ENCODE results near the gene MYO3B.
"Not testable (repeated sequence)": the region's sequence is repeated elsewhere in the genome, so short reads cannot be mapped to it uniquely, and the experiment has no call there.

Gene MYO3B

GRCh38 chr2:170605862-170606261, 427.9 kb downstream of the MYO3B start:
- H3K79me2 ChIP-seq (ENCODE audit: insufficient read depth, low read length), result no peaks in the 10 kb centered on the region
- no peak overlapping the region for H2AFZ ChIP-seq (ENCODE audit: low read depth, low read length, severe bottlenecking)
- H3K9ac ChIP-seq (ENCODE audit: low read length), result no peak overlapping the region
- no peaks in the 10 kb centered on the region for H3K36me3 ChIP-seq (ENCODE audit: low read length)
- H3K9me3 ChIP-seq (ENCODE audit: insufficient read depth, low read length), result no peaks in the 10 kb centered on the region
- no peak overlapping the region for H3K4me3 ChIP-seq (ENCODE audit: insufficient read depth, low read length, poor library complexity, severe bottlenecking)
- H3F3A ChIP-seq (ENCODE audit: insufficient read depth), result no peaks in the 10 kb centered on the region
- no peak overlapping the region for H3K27ac ChIP-seq (ENCODE audit: low read depth, low read length)
- no peaks in the 10 kb centered on the region for H3K27me3 ChIP-seq (ENCODE audit: low read length)
- no peak overlapping the region for H3K4me2 ChIP-seq (ENCODE audit: low read depth, low read length, poor library complexity, severe bottlenecking)
- no peak for TF ChIP-seq CTCF (IDR thresholded peaks at IDR 0.05; ENCODE audit: insufficient read depth, low read length, poor library complexity, severe bottlenecking)
- TF ChIP-seq EZH2phosphoT487 (conservative IDR thresholded peaks at IDR 0.05; ENCODE audit: low read length), result no peak
- H3K9me2 ChIP-seq (replicated peaks; ENCODE audit: insufficient read depth, low read length), result no peaks in the 10 kb centered on the region
- H4K20me1 ChIP-seq (ENCODE audit: low read depth, low read length), result no peaks in the 10 kb centered on the region

GRCh38 chr2:170607171-170607570, 429.2 kb downstream of the MYO3B start:
- no peaks in the 10 kb centered on the region for H3F3A ChIP-seq (ENCODE audit: insufficient read depth)
- no peak overlapping the region for H3K4me2 ChIP-seq (ENCODE audit: low read depth, low read length, poor library complexity, severe bottlenecking)
- TF ChIP-seq CTCF (IDR thresholded peaks at IDR 0.05; ENCODE audit: insufficient read depth, low read length, poor library complexity, severe bottlenecking) (no peak), EZH2phosphoT487 (conservative IDR thresholded peaks at IDR 0.05; ENCODE audit: low read length) (no peak)

GRCh38 chr2:170610615-170611014, 432.7 kb downstream of the MYO3B start:
- Histone ChIP-seq H3K27ac (ENCODE audit: low read depth, low read length) (no peak overlapping the region), H3K36me3 (ENCODE audit: low read length) (no peaks in the 10 kb centered on the region), H2AFZ (ENCODE audit: low read depth, low read length, severe bottlenecking) (no peak overlapping the region)

More at GRCh38 chr2:170607171-170607570, 429.2 kb downstream of the MYO3B start:
- no peak overlapping the region for H3K9ac ChIP-seq (ENCODE audit: low read length)
- H3K27ac ChIP-seq (ENCODE audit: low read depth, low read length), result no peak overlapping the region
- no peaks in the 10 kb centered on the region for H3K27me3 ChIP-seq (ENCODE audit: low read length)
- H4K20me1 ChIP-seq (ENCODE audit: low read depth, low read length), result no peaks in the 10 kb centered on the region
- H3K79me2 ChIP-seq (ENCODE audit: insufficient read depth, low read length), result no peaks in the 10 kb centered on the region
- H3K9me2 ChIP-seq (replicated peaks; ENCODE audit: insufficient read depth, low read length), result no peaks in the 10 kb centered on the region
- H3K9me3 ChIP-seq (ENCODE audit: insufficient read depth, low read length), result no peaks in the 10 kb centered on the region
- H3K4me3 ChIP-seq (ENCODE audit: insufficient read depth, low read length, poor library complexity, severe bottlenecking), result no peak overlapping the region
- no peak overlapping the region for H2AFZ ChIP-seq (ENCODE audit: low read depth, low read length, severe bottlenecking)
- no peaks in the 10 kb centered on the region for H3K36me3 ChIP-seq (ENCODE audit: low read length)

GRCh38 chr2:170618948-170619347, 441.0 kb downstream of the MYO3B start:
- H3K9ac ChIP-seq (ENCODE audit: low read length); H4K20me1 ChIP-seq (ENCODE audit: low read depth, low read length); H2AFZ ChIP-seq (ENCODE audit: low read depth, low read length, severe bottlenecking); H3K36me3 ChIP-seq (ENCODE audit: low read length); H3K27me3 ChIP-seq (ENCODE audit: low read length); H3K9me3 ChIP-seq (ENCODE audit: insufficient read depth, low read length); H3F3A ChIP-seq (ENCODE audit: insufficient read depth); H3K4me3 ChIP-seq (ENCODE audit: insufficient read depth, low read length, poor library complexity, severe bottlenecking); H3K4me2 ChIP-seq (ENCODE audit: low read depth, low read length, poor library complexity, severe bottlenecking); H3K27ac ChIP-seq (ENCODE audit: low read depth, low read length); H3K9me2 ChIP-seq (replicated peaks; ENCODE audit: insufficient read depth, low read length); H3K79me2 ChIP-seq (ENCODE audit: insufficient read depth, low read length): not testable (repeated sequence)

More at GRCh38 chr2:170610615-170611014, 432.7 kb downstream of the MYO3B start:
- TF ChIP-seq EZH2phosphoT487 (conservative IDR thresholded peaks at IDR 0.05; ENCODE audit: low read length) (no peak), CTCF (IDR thresholded peaks at IDR 0.05; ENCODE audit: insufficient read depth, low read length, poor library complexity, severe bottlenecking) (no peak)
- Histone ChIP-seq H3K9me3 (ENCODE audit: insufficient read depth, low read length) (no peaks in the 10 kb centered on the region), H3K4me2 (ENCODE audit: low read depth, low read length, poor library complexity, severe bottlenecking) (no peak overlapping the region), H4K20me1 (ENCODE audit: low read depth, low read length) (no peaks in the 10 kb centered on the region), H3F3A (ENCODE audit: insufficient read depth) (no peaks in the 10 kb centered on the region), H3K9me2 (replicated peaks; ENCODE audit: insufficient read depth, low read length) (no peaks in the 10 kb centered on the region), H3K4me3 (ENCODE audit: insufficient read depth, low read length, poor library complexity, severe bottlenecking) (no peak overlapping the region), H3K79me2 (ENCODE audit: insufficient read depth, low read length) (no peaks in the 10 kb centered on the region), H3K9ac (ENCODE audit: low read length) (no peak overlapping the region), H3K27me3 (ENCODE audit: low read length) (no peaks in the 10 kb centered on the region)

GRCh38 chr2:170635094-170635493, 457.1 kb downstream of the MYO3B start:
- H3K79me2 ChIP-seq (ENCODE audit: insufficient read depth, low read length); H3K9ac ChIP-seq (ENCODE audit: low read length); H2AFZ ChIP-seq (ENCODE audit: low read depth, low read length, severe bottlenecking); H3K4me3 ChIP-seq (ENCODE audit: insufficient read depth, low read length, poor library complexity, severe bottlenecking); H3K27me3 ChIP-seq (ENCODE audit: low read length); H3K9me3 ChIP-seq (ENCODE audit: insufficient read depth, low read length); H4K20me1 ChIP-seq (ENCODE audit: low read depth, low read length); H3F3A ChIP-seq (ENCODE audit: insufficient read depth); H3K36me3 ChIP-seq (ENCODE audit: low read length); H3K9me2 ChIP-seq (replicated peaks; ENCODE audit: insufficient read depth, low read length); H3K4me2 ChIP-seq (ENCODE audit: low read depth, low read length, poor library complexity, severe bottlenecking); H3K27ac ChIP-seq (ENCODE audit: low read depth, low read length): not testable (repeated sequence)

Data from SU-DHL-6 (cell line).